Endothelial cell of umbilical vein (primary cell): Measurements from ENCODE around the gene CGNL1. TPM values are rescaled to one million over a fixed set of nuclear protein-coding genes. Genes with fewer than 3 reads are reported as not detected.

Source experiments
- BruUV-seq: library from RNA; stranded (reverse); fragments of 400-500 nt; replicated peaks from 2 replicates; lab custom pipeline; 2021; lab: Mats Ljungman, UMichigan
- CTCF ChIA-PET: fragments of 300-600, 350-600 bp; sonication (Branson Sonifier 250); formaldehyde crosslinking; loops from one replicate; lab custom pipeline; 2021; ENCODE audit warnings: antibody characterized with exemption, inconsistent platforms; lab: Charles Lee
- POLR2A ChIA-PET: fragments of 300-600, 350-600 bp; sonication (Branson Sonifier 250); formaldehyde crosslinking; loops from one replicate; lab custom pipeline; 2021; ENCODE audit warnings: antibody characterized with exemption, inconsistent platforms; lab: Charles Lee
- DNase-seq: peaks from one replicate; pipeline ENCODE4 v3.0.0-alpha.2; 2011; ENCODE audit warnings: low read depth, low spot score
- FAIRE-seq: peaks from 2 replicates; lab custom pipeline; 2011; peaks lifted over from hg19 to GRCh38; lab: Jason Lieb, UNC
- H2AFZ ChIP-seq: 2 replicates; pipeline ENCODE4 v1.6.0; 2012; ENCODE audit warnings: low read depth, low read length, control low read depth, inconsistent platforms
- H3K27ac ChIP-seq: 2 replicates; pipeline ENCODE4 v1.5.1; 2011; ENCODE audit warnings: low read depth, mild to moderate bottlenecking, control low read depth, low read length, moderate library complexity; ENCODE audit not compliant: insufficient read depth
- H3K27me3 ChIP-seq, 2 experiments: 2 replicates each; pipeline versions ENCODE4 v1.6.0 to v1.6.1; 2011; ENCODE audit warnings: low read length in 2 of 2, mixed read lengths in 1 of 2; ENCODE audit not compliant: control insufficient read depth in 2 of 2, insufficient read depth in 2 of 2
- H3K36me3 ChIP-seq, 2 experiments: 2 replicates in 1 of 2; 3 replicates in 1 of 2; pipeline ENCODE4 v1.5.1; 2011; ENCODE audit warnings: low read length in 2 of 2, mild to moderate bottlenecking in 1 of 2, moderate library complexity in 1 of 2; ENCODE audit not compliant: control insufficient read depth in 2 of 2, insufficient read depth in 2 of 2; ENCODE audit errors: extremely low read depth in 1 of 2
- H3K4me1 ChIP-seq: 3 replicates; pipeline ENCODE4 v1.5.1; 2011; ENCODE audit warnings: mild to moderate bottlenecking, low read length; ENCODE audit not compliant: control insufficient read depth, insufficient read depth; ENCODE audit errors: extremely low read depth
- H3K4me2 ChIP-seq: 2 replicates; pipeline ENCODE4 v1.6.1; 2011; ENCODE audit warnings: low read length, control low read depth, mixed read lengths; ENCODE audit not compliant: insufficient read depth
- H3K4me3 ChIP-seq, 3 experiments: fragments of 200-600 bp in 1 of 3; sonication (generic), shearing (Covaris generic) in 1 of 3; replicated peaks in 1 of 3; 2 replicates each; pipeline ENCODE4 v1.5.1; 2011 to 2016; ENCODE audit warnings: control low read depth in 3 of 3, low read length in 3 of 3, mild to moderate bottlenecking in 2 of 3, inconsistent platforms in 1 of 3, low read depth in 1 of 3, moderate library complexity in 1 of 3; ENCODE audit not compliant: insufficient read depth in 1 of 3
- H3K79me2 ChIP-seq: 2 replicates; pipeline ENCODE4 v1.6.0; 2012; ENCODE audit warnings: low read length, inconsistent platforms; ENCODE audit not compliant: control insufficient read depth, insufficient read depth
- H3K9ac ChIP-seq: replicated peaks from 2 replicates; pipeline ENCODE3; 2011; ENCODE audit warnings: low read length, control low read depth; ENCODE audit not compliant: insufficient read depth; ENCODE audit errors: extremely low read depth
- H3K9me1 ChIP-seq: replicated peaks from 3 replicates; pipeline ENCODE4 v1.6.0; 2011; ENCODE audit warnings: mild to moderate bottlenecking, low read length; ENCODE audit not compliant: control insufficient read depth, insufficient read depth; ENCODE audit errors: extremely low read depth
- H3K9me3 ChIP-seq: replicated peaks from 2 replicates; pipeline ENCODE4 v1.5.1; 2012; ENCODE audit warnings: low read length, inconsistent platforms; ENCODE audit not compliant: control insufficient read depth, insufficient read depth
- H4K20me1 ChIP-seq: replicated peaks from 2 replicates; pipeline ENCODE3; 2011; ENCODE audit warnings: mild to moderate bottlenecking, low read length; ENCODE audit not compliant: control insufficient read depth, insufficient read depth; ENCODE audit errors: extremely low read depth
- EZH2 ChIP-seq: IDR thresholded peaks from 2 replicates; pipeline ENCODE4 v1.6.1; 2012; ENCODE audit warnings: borderline replicate concordance, low read depth, mild to moderate bottlenecking, moderate library complexity, low read length, inconsistent platforms; ENCODE audit not compliant: severe bottlenecking
- FOS ChIP-seq: IDR thresholded peaks from 2 replicates; pipeline ENCODE4 v1.6.1; 2011; ENCODE audit warnings: mild to moderate bottlenecking, low read length, moderate library complexity, borderline replicate concordance; ENCODE audit not compliant: insufficient read depth
- GATA2 ChIP-seq: IDR thresholded peaks from 2 replicates; pipeline ENCODE4 v1.7.0; 2011; ENCODE audit warnings: low read depth, mild to moderate bottlenecking, moderate library complexity, mixed read lengths, low read length; ENCODE audit not compliant: insufficient read length, insufficient read depth
- JUN ChIP-seq: IDR thresholded peaks from 2 replicates; pipeline ENCODE4 v1.6.1; 2011; ENCODE audit warnings: borderline replicate concordance, low read depth; ENCODE audit not compliant: insufficient read length, insufficient read depth
- MYC ChIP-seq: IDR thresholded peaks from one replicate; pipeline ENCODE4 v1.6.1; 2011; ENCODE audit warnings: mild to moderate bottlenecking, low read depth, low read length
- POLR2A ChIP-seq: IDR thresholded peaks from 2 replicates; pipeline ENCODE4 v1.6.1; 2012; ENCODE audit warnings: low read depth, mild to moderate bottlenecking, control low read depth, low read length
- POLR2AphosphoS5 ChIP-seq: IDR thresholded peaks from 2 replicates; pipeline ENCODE4 v1.6.1; 2012; ENCODE audit warnings: low read depth, mild to moderate bottlenecking, control low read depth, low read length, moderate library complexity; ENCODE audit not compliant: insufficient read depth
- dilution Hi-C: fragments of 300-500 bp; cut with MboI; formaldehyde crosslinking; loops from one replicate; pipeline ENCODE4 v1.15.0; 2019; ENCODE audit warnings: low sequenced_read_pairs; ENCODE audit not compliant: extremely low pct_ligation_motif_present
- intact Hi-C: fragments of 100-400 bp; cut with micrococcal nuclease; formaldehyde crosslinking; loops from one replicate; pipeline ENCODE4 v1.10.0; 2022
- polyA plus RNA-seq, 4 experiments: library from polyadenylated mRNA; depleted of rRNA in 3 of 4; stranded (reverse) in 3 of 4; unstranded in 1 of 4; fragments of >200 nt; gene quantifications; 2 replicates each; pipeline versions ENCODE4 v1.2.1 to v1.2.3, GENCODE V29; 2011 to 2012; ENCODE audit warnings: missing spikeins in 1 of 4
- total RNA-seq: library from RNA; stranded (reverse); gene quantifications from 2 replicates; pipeline ENCODE4 v1.2.3, GENCODE V29; 2021
- TF ChIP-seq, protein P1 (sequence below): IDR thresholded peaks from 2 replicates; pipeline ENCODE4 v1.6.1; 2011; ENCODE audit not compliant: insufficient read depth, insufficient read length
- TF ChIP-seq, protein P2 (sequence below), 2 donors: IDR thresholded peaks; 1 replicate in 1 of 2; 2 replicates in 1 of 2; pipeline ENCODE4 v1.5.1; 2011; ENCODE audit warnings: low read length in 2 of 2, mild to moderate bottlenecking in 2 of 2, moderate library complexity in 2 of 2, control low read depth in 1 of 2, inconsistent platforms in 1 of 2, low read depth in 1 of 2; ENCODE audit not compliant: insufficient read depth in 1 of 2; ENCODE audit errors: extremely low read depth in 1 of 2

Gene CGNL1
- total and polyA plus RNA-seq, 2 donors (not counting 3 experiments of a cell fraction or from before 2014, with no cell fraction given) = 6.9 to 27.1 TPM

DNA sequence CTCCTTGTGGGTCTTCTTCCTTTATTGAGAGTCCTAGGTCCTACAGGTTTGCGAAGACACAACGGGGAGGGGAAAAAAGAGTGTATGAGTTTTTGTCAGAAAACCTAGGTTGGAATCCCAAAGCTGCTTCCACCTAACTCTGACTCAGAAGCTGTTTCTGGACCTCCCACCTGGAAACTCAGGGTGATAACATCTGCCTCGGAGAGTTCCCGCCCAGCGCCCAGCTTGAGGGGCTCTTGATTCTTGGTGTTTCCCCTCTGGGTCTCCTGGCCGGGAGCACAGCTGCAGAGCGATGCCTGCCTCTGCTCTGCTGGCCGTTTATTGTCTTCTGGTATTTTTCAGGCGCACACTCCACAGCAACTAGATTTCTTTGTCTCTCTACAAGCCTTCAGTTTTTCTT, 162.5 kb downstream of the CGNL1 start:
- Histone ChIP-seq H3K4me2 (no peak overlapping the region), H3K9ac (no peak overlapping the region), H3K4me3 (no peak overlapping the region), H3K9me3 (no peaks in the 10 kb centered on the region), H2AFZ (no peak overlapping the region), H3K27me3 (no peaks in the 10 kb centered on the region), H3K79me2 (no peaks in the 10 kb centered on the region), H3K4me1 (peaks cover 12% of the 10 kb centered on the region), H3K27ac (no peak overlapping the region), H3K9me1 (no peaks in the 10 kb centered on the region), H3K36me3 (no peaks in the 10 kb centered on the region), H4K20me1 (no peaks in the 10 kb centered on the region)
- TF ChIP-seq, protein P1, sequence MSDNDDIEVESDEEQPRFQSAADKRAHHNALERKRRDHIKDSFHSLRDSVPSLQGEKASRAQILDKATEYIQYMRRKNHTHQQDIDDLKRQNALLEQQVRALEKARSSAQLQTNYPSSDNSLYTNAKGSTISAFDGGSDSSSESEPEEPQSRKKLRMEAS = no peak
- dilution Hi-C loops = loop anchor here (25.0 kb wide), 1 partner anchor 202 kb away; no protein-coding TSS in a partner anchor
- ChIA-PET CTCF (interaction anchor here (1.5 to 1.8 kb wide), 2 partner anchors 11 to 198 kb away, joined by 6 to 9 read pairs; no protein-coding TSS in a partner anchor), POLR2A (no interaction called here)
- no peak for FAIRE-seq
- intact Hi-C loops = no loop called here
- no TSS peak for BruUV-seq
- DNase-seq = no peak

DNA sequence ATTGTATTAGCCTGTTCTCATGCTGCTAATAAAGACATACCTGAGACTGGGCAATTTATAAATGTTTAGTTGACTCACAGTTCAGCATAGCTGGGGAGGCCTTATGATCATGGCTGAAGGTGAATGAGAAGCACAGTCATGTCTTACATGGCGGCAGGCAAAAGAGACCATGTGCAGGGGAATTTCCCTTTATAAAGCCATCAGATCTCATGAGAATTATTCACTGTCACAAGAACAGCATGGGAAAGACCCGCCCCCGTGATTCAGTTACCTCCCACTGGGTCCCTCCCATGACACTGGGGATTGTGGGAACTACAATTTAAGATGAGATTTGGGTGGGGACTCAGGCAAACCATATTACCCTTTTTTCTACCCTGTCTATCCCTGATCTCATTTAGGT, 163.9 kb downstream of the CGNL1 start:
- FAIRE-seq = no peak
- intact Hi-C loops (loop anchor here (5.0 kb wide), 1 partner anchor 393 kb away; no protein-coding TSS in a partner anchor), dilution Hi-C loops (loop anchor here (25.0 kb wide), 1 partner anchor 203 kb away; no protein-coding TSS in a partner anchor)
- no peak for DNase-seq
- H2AFZ ChIP-seq = no peak overlapping the region
- TF ChIP-seq POLR2AphosphoS5 = no peak
- no peak for TF ChIP-seq FOS
- no peak for TF ChIP-seq EZH2
- TF ChIP-seq, protein P2, sequence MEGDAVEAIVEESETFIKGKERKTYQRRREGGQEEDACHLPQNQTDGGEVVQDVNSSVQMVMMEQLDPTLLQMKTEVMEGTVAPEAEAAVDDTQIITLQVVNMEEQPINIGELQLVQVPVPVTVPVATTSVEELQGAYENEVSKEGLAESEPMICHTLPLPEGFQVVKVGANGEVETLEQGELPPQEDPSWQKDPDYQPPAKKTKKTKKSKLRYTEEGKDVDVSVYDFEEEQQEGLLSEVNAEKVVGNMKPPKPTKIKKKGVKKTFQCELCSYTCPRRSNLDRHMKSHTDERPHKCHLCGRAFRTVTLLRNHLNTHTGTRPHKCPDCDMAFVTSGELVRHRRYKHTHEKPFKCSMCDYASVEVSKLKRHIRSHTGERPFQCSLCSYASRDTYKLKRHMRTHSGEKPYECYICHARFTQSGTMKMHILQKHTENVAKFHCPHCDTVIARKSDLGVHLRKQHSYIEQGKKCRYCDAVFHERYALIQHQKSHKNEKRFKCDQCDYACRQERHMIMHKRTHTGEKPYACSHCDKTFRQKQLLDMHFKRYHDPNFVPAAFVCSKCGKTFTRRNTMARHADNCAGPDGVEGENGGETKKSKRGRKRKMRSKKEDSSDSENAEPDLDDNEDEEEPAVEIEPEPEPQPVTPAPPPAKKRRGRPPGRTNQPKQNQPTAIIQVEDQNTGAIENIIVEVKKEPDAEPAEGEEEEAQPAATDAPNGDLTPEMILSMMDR (IDR thresholded peaks at IDR 0.05; ENCODE audit: extremely low read depth in 1 of 2, insufficient read depth in 1 of 2, low read depth in 1 of 2, low read length in 2 of 2) = no peak
- TF ChIP-seq GATA2 = no peak
- TF ChIP-seq JUN = no peak
- TF ChIP-seq POLR2A = no peak
- TF ChIP-seq MYC = no peak
- TF ChIP-seq, protein P1 = no peak
- peaks cover 0 to 7% of the 10 kb centered on the region in 2 experiments for H3K36me3 ChIP-seq
- H3K27me3 ChIP-seq = no peaks in the 10 kb centered on the region
- no peak overlapping the region for H3K9ac ChIP-seq
- H3K9me1 ChIP-seq = no peaks in the 10 kb centered on the region
- POLR2A ChIA-PET = no interaction called here
- no peak overlapping the region for H3K4me3 ChIP-seq
- no TSS peak for BruUV-seq
- no peak overlapping the region for H3K27ac ChIP-seq
- CTCF ChIA-PET = interaction anchor here (1.3 to 8.5 kb wide), 3 partner anchors 10 to 200 kb away, joined by 6 to 162 read pairs (median 6); no protein-coding TSS in a partner anchor
- no peaks in the 10 kb centered on the region for H4K20me1 ChIP-seq
- no peaks in the 10 kb centered on the region for H3K79me2 ChIP-seq
- no peaks in the 10 kb centered on the region for H3K9me3 ChIP-seq
- no peak overlapping the region for H3K4me2 ChIP-seq
- peaks cover 6% of the 10 kb centered on the region for H3K4me1 ChIP-seq
